K562 (cell line): ENCODE measurements around the gene TMTC2. TPM values are rescaled to one million over a fixed set of nuclear protein-coding genes. Genes with fewer than 3 reads are reported as not detected.

Experiments used
- ATAC-seq: fragments of 200-7000 bp; cut with Tn5 transposase; 3 replicates; pipeline ENCODE4 v1.9.1; 2020; ENCODE audit warnings: moderate library complexity
- BruUV-seq: library from RNA; stranded (reverse); fragments of 400-500 nt; replicated peaks from 2 replicates; lab custom pipeline; 2021; lab: Mats Ljungman, UMichigan
- CTCF ChIA-PET: fragments of 300-600 bp; formaldehyde crosslinking; extraction: SDS; loops from one replicate; lab custom pipeline; 2021; ENCODE audit warnings: low intra/inter-chr PET ratio; lab: Yijun Ruan, JAX
- POLR2A ChIA-PET: fragments of 300-600, 350-650 bp; sonication (Branson Sonifier 250); formaldehyde crosslinking; extraction: SDS; loops from one replicate; lab custom pipeline; 2021; ENCODE audit warnings: antibody characterized with exemption, inconsistent platforms; lab: Yijun Ruan, JAX
- DNase-seq, 4 experiments: peaks; one replicate each; pipeline versions ENCODE4 v3.0.0 to v3.0.0-alpha.2; 2011 to 2018; ENCODE audit warnings: low spot score in 3 of 4, mixed read lengths in 3 of 4; ENCODE audit errors: extremely low read depth in 1 of 4
- FAIRE-seq: peaks from 2 replicates; lab custom pipeline; 2011; peaks lifted over from hg19 to GRCh38; lab: Jason Lieb, UNC
- H2AFZ ChIP-seq: 2 replicates; pipeline ENCODE4 v1.6.0; 2011; ENCODE audit warnings: low read depth, low read length, control low read depth, inconsistent platforms
- H3K27ac ChIP-seq: fragments of 200-600 bp; 3 replicates; pipeline ENCODE4 v1.8.0; 2011; ENCODE audit warnings: low read depth, mild to moderate bottlenecking, control low read depth, inconsistent platforms, low read length, moderate library complexity, mixed read lengths; ENCODE audit errors: extremely low read depth
- H3K27me3 ChIP-seq, 2 experiments: fragments of 300-600 bp in 1 of 2; 2 replicates in 1 of 2; 3 replicates in 1 of 2; pipeline versions ENCODE4 v1.6.0 to v1.8.0; 2011; ENCODE audit warnings: inconsistent platforms in 2 of 2, low read length in 2 of 2, mild to moderate bottlenecking in 1 of 2, mixed read lengths in 1 of 2, moderate library complexity in 1 of 2; ENCODE audit not compliant: control insufficient read depth in 2 of 2, insufficient read depth in 2 of 2
- H3K36me3 ChIP-seq: fragments of 300-600 bp; 3 replicates; pipeline ENCODE4 v1.8.0; 2011; ENCODE audit warnings: mild to moderate bottlenecking, low read length, inconsistent platforms; ENCODE audit not compliant: control insufficient read depth, insufficient read depth
- H3K4me1 ChIP-seq, 2 experiments: fragments of 200-600 bp in 1 of 2; replicated peaks in 1 of 2; 2 replicates in 1 of 2; 3 replicates in 1 of 2; pipeline versions ENCODE4 v1.5.1 to v1.8.0; 2011; ENCODE audit warnings: inconsistent platforms in 2 of 2, low read length in 2 of 2, mild to moderate bottlenecking in 1 of 2, mixed read lengths in 1 of 2, moderate library complexity in 1 of 2; ENCODE audit not compliant: control insufficient read depth in 2 of 2, insufficient read depth in 2 of 2
- H3K4me2 ChIP-seq: 2 replicates; pipeline ENCODE4 v1.6.1; 2011; ENCODE audit warnings: low read length, control low read depth, inconsistent platforms, mixed read lengths; ENCODE audit not compliant: insufficient read depth
- H3K4me3 ChIP-seq: fragments of 200-600 bp; sonication (generic), shearing (Covaris generic); 2 replicates; pipeline ENCODE4 v1.5.1; 2016; ENCODE audit warnings: control low read depth, inconsistent platforms
- H3K79me2 ChIP-seq: fragments of 200-600 bp; 3 replicates; pipeline ENCODE4 v1.8.0; 2011; ENCODE audit warnings: low read length, inconsistent platforms; ENCODE audit not compliant: control insufficient read depth, insufficient read depth
- H3K9ac ChIP-seq, 2 experiments: 2 replicates each; pipeline versions ENCODE4 v1.6.0 to v1.6.1; 2011; ENCODE audit warnings: low read depth in 2 of 2, low read length in 2 of 2, control low read depth in 1 of 2, inconsistent platforms in 1 of 2, mild to moderate bottlenecking in 1 of 2, mixed read lengths in 1 of 2; ENCODE audit not compliant: insufficient read depth in 1 of 2
- H3K9me1 ChIP-seq: one replicate; pipeline ENCODE4 v1.6.0; 2011; ENCODE audit warnings: inconsistent platforms, mild to moderate bottlenecking, low read length, moderate library complexity; ENCODE audit not compliant: control insufficient read depth, insufficient read depth
- H3K9me3 ChIP-seq: replicated peaks from 2 replicates; pipeline ENCODE4 v1.5.1; 2011; ENCODE audit warnings: low read depth, low read length, inconsistent platforms; ENCODE audit not compliant: control insufficient read depth, insufficient read depth
- H4K20me1 ChIP-seq: replicated peaks from 2 replicates; pipeline ENCODE4 v1.6.1; 2011; ENCODE audit warnings: low read length, inconsistent platforms, mixed read lengths; ENCODE audit not compliant: control insufficient read depth, insufficient read depth
- CTBP1 ChIP-seq: fragments of 450-650 bp; IDR thresholded peaks from 2 replicates; pipeline ENCODE4 v1.6.1; 2016; ENCODE audit warnings: borderline replicate concordance
- FOXK1 ChIP-seq: sonication (generic); formaldehyde crosslinking; IDR thresholded peaks from 2 replicates; pipeline ENCODE4 v1.8.0; 2022; ENCODE audit warnings: missing genetic modification reagents, mild to moderate bottlenecking, borderline replicate concordance
- KDM2B ChIP-seq: fragments of 250-450 bp; sonication (Bioruptor Pico); IDR thresholded peaks from 2 replicates; pipeline ENCODE4 v1.8.0; 2021; ENCODE audit warnings: mild to moderate bottlenecking, moderate library complexity
- PHF8 ChIP-seq: fragments of 200-600 bp; sonication (generic); IDR thresholded peaks from 2 replicates; pipeline ENCODE4 v1.6.1; 2012; ENCODE audit warnings: mixed run types, mild to moderate bottlenecking, inconsistent platforms, low read length, moderate library complexity, borderline replicate concordance
- POLR2H ChIP-seq: IDR thresholded peaks from 2 replicates; pipeline ENCODE4 v1.6.1; 2016; ENCODE audit warnings: missing genetic modification characterization, low read depth, mild to moderate bottlenecking, control low read depth, missing compliant biosample characterization, moderate library complexity
- PRPF4 ChIP-seq: fragments of 200-400 bp; formaldehyde crosslinking; IDR thresholded peaks from one replicate; pipeline ENCODE4 v1.6.1; 2017; ENCODE audit warnings: low read length, low read depth, mild to moderate bottlenecking; ENCODE audit not compliant: insufficient read depth, poor library complexity, severe bottlenecking
- SRSF9 ChIP-seq: fragments of 200-400 bp; formaldehyde crosslinking; IDR thresholded peaks from 2 replicates; pipeline ENCODE4 v1.6.1; 2017; ENCODE audit warnings: low read depth, low read length, borderline replicate concordance
- TCF7L2 ChIP-seq: fragments of 150-350 bp; IDR thresholded peaks from 2 replicates; pipeline ENCODE4 v1.6.1; 2016; ENCODE audit warnings: low read depth, mild to moderate bottlenecking, low read length, moderate library complexity
- ZNF449 ChIP-seq: fragments of 250-450 bp; sonication (Bioruptor Pico); IDR thresholded peaks from 2 replicates; pipeline ENCODE4 v1.8.0; 2022; ENCODE audit warnings: moderate library complexity, mild to moderate bottlenecking, inconsistent platforms
- ZNF561 ChIP-seq: fragments of 450-650 bp; formaldehyde crosslinking; conservative IDR thresholded peaks from 2 replicates; pipeline ENCODE4 v1.4.0; 2020; ENCODE audit warnings: mild to moderate bottlenecking, moderate library complexity
- ZNF655 ChIP-seq: fragments of 250-450 bp; sonication (Bioruptor Pico); IDR thresholded peaks from 2 replicates; pipeline ENCODE4 v1.5.0; 2021
- ZNF785 ChIP-seq: fragments of 250-450 bp; sonication (Bioruptor Pico); IDR thresholded peaks from 2 replicates; pipeline ENCODE4 v1.4.0; 2020; ENCODE audit warnings: mild to moderate bottlenecking
- WGBS: fragments of 100-300 bp; shearing (Covaris generic); methylation state at CpG from one replicate; pipeline ENCODE4 v1.1.6; 2016; ENCODE audit warnings: low coverage, mixed read lengths; ENCODE audit not compliant: insufficient coverage; ENCODE audit errors: missing lambda C conversion rate; 5-methylcytosine and 5-hydroxymethylcytosine counted together
- in situ Hi-C: fragments of 300-500 bp; cut with MboI; formaldehyde crosslinking; loops from 4 replicates; pipeline ENCODE4 v1.15.0; 2018; ENCODE audit warnings: inconsistent platforms, mixed read lengths
- intact Hi-C: fragments of 100-400 bp; cut with micrococcal nuclease; formaldehyde crosslinking; loops from 2 replicates; pipeline ENCODE4 v1.14.2; 2022
- polyA plus RNA-seq, 8 experiments: library from polyadenylated mRNA; depleted of rRNA in 4 of 8; stranded (reverse) in 5 of 8; unstranded in 3 of 8; fragments of >200 nt; fragmentation: Nextera tagmentation in 2 of 8; fragmentation: Illumina TruSeq in 1 of 8; extraction: Ambion mirVana in 2 of 8; extraction: Trizol in 1 of 8; gene quantifications; 2 replicates each; pipeline versions ENCODE4 v1.2.1 to v1.2.3, GENCODE V29; 2011 to 2014; ENCODE audit warnings: inconsistent platforms in 1 of 8, missing spikeins in 1 of 8
- total RNA-seq, 7 experiments: library from RNA; depleted of rRNA in 6 of 7; stranded (reverse); fragments of >200 nt in 6 of 7; fragmentation: Illumina TruSeq in 2 of 7; extraction: Trizol in 2 of 7; gene quantifications; 2 replicates each; pipeline versions ENCODE4 v1.2.1 to v1.2.3, GENCODE V29; 2011 to 2021; ENCODE audit warnings: low replicate concordance in 1 of 7

TMTC2 gene
- total and polyA plus RNA-seq, 9 of the 15 experiments (the other 6 are each of a cell fraction or from before 2014, with no cell fraction given), result 0.29 to 1.1 (median 0.55) TPM

GRCh38 chr12:83057436-83057835 lies 370.7 kb downstream of the TMTC2 start:
- ATAC-seq (no peak), FAIRE-seq (no peak), DNase-seq (no peak)
- Histone ChIP-seq H2AFZ (no peak overlapping the region), H3K4me3 (no peak overlapping the region), H3K79me2 (no peaks in the 10 kb centered on the region), H3K9me3 (no peaks in the 10 kb centered on the region), H3K36me3 (no peaks in the 10 kb centered on the region), H3K4me1 (peaks cover 0 to 11% of the 10 kb centered on the region in 2 experiments; a peak in 2 of 5 replicates), H4K20me1 (no peaks in the 10 kb centered on the region), H3K9me1 (no peaks in the 10 kb centered on the region), H3K27ac (no peak overlapping the region), H3K4me2 (no peak overlapping the region), H3K9ac (no peak overlapping the region), H3K27me3 (no peaks in the 10 kb centered on the region)
- TF ChIP-seq PRPF4 (no peak), PHF8 (no peak), TCF7L2 (no peak), ZNF561 (CRISPR knock-in tag) (no peak), SRSF9 (no peak), ZNF449 (CRISPR knock-in tag) (no peak), KDM2B (CRISPR knock-in tag) (no peak), CTBP1 (no peak), ZNF785 (CRISPR knock-in tag) (no peak), ZNF655 (CRISPR knock-in tag) (no peak), FOXK1 (no peak), POLR2H (tag) (no peak)
- 13% methylated on average over 1 of the region's 1 CpG for WGBS
- ChIA-PET CTCF (no interaction called here), POLR2A (no interaction called here)
- intact Hi-C loops, result no loop called here
- in situ Hi-C loops, result no loop called here
- no TSS peak for BruUV-seq
